ENCODE data around the gene PRG3.
"Not testable (repeated sequence)": the region's sequence is repeated elsewhere in the genome, so short reads cannot be mapped to it uniquely, and the experiment has no call there.

PRG3 gene

DNA sequence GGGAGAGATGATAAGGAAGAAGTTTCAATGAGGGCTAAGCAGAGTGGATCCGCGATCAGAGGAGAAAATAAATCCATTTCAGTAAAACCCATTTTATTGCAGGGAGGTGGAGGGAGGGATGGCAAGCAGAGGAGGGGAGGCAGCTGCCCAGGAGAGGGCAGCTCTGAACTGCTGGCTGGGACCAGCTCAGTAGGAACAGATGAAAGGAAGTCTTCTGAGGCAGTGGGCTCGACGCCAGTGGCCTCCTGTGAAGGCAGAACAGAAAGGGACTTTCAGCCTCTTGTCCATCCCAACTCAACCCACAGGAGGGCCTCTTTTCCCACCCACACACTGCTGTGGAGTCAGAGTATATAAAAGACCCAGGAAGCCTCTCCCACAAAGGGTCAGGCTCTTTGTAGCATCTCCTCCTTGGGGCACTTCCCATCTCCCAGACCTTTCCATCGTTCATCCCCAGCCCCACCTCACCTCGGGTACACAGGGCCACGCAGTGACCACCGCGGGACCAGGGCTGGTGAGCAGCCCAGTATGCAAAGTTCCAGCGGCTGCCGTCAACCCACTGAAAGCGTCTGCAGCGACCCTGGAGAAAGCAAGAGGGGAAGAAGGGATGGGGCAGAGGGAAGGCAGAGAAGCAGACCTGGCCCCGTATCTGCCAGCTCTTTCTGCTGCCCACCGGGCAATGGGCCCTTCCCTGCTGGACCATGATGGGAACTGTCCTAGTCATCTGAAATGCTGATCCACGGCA is 6.5 kb upstream of the PRG3 start:
- FAIRE-seq = no peak

GRCh38 chr11:57386178-57386940 is 5.4 kb upstream of the PRG3 start:
- no peak for FAIRE-seq

DNA sequence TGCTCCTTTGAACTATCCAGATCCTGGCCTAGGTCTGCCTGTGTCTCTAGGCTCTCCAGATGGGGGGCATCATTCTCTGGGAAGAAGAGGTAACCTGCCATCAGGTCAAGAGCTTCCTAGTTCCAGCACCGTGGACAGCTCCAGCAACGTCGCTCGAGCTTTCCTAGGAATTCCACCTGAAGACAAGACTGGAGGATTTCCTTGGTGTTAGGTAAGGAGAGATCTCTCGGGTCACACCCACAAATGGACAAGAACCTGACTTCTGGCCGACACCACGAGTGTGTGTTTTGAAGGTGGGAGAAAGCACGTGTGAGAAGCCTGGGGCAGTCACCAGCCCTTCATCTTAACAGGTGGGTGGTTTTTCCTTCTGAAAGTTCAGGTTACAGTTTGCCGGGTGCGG is 1.2 kb downstream of the PRG3 start:
- FAIRE-seq = no peak

DNA sequence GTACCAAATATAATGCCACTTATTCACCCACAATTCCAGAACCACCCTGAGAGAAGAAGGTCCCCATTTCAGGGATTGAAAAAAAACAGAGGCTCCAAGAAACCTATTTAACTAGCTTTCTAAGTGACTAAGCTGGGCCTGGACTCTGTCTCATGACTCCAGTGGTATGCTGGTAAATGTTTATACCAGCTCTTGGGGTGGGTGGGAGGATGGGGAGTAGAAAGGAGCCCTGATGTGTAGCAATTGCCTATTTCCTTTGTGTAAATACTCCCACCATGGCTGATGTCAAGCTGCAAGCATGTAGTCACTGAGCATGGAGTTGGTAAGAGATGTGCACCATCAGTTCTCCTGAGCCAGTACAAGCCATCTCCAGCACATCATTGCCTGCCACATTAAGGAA is 2.8 kb downstream of the PRG3 start:
- no peak for FAIRE-seq

GRCh38 chr11:57377107-57377506 is 3.8 kb downstream of the PRG3 start:
- FAIRE-seq = no peak

DNA sequence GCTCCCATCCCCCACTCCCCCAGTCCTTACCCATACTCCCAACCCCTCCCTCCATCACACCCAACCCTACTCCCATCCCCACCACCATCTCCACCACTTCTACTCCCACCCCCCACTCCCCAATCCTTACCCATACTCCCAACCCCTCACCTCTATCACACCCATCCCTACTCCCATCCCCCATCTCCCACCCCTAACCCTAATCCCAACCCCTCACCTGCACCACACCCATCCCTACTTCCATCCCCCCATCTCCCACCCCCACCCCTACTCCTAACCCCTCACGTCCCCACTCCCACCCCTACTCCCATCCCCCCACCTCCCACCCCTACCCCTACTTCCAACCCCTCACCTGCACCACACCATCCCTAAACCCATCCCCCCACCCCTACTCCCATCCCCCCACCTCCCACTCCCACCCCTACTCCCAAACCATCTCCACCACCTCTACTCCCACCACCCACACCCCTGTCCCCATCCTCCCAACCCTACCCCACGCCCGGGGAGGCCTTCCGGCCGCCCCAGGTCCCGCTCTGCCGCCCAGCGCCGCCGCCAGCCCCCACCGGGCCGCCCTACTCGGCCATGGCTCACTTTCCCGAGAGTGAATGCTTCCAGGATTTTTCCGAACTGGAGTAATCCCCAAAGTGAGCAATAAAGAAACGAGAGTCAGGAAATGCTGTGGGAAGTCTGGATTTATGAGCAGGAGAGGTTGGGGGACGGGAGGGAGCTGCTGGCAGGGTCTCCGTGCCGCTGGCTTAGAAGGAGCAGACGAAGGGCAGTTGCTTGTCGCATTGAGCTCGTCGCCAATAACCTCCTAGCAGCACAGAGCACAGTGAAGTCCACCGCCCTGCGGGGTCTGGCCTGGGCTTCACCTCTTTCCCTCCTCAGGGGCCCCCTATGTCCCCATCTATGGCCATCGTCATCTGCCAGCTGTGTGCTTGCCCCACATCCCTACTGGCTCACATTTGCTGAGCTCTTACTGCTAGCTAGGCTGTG is 4.6 kb downstream of the PRG3 start:
- FAIRE-seq = no peak

GRCh38 chr11:57375490-57375889 is 5.5 kb downstream of the PRG3 start:
- FAIRE-seq = no peak

- FAIRE-seq = no peak
Measured at GRCh38 chr11:57374966-57375365, 6.0 kb downstream of the PRG3 start.

DNA sequence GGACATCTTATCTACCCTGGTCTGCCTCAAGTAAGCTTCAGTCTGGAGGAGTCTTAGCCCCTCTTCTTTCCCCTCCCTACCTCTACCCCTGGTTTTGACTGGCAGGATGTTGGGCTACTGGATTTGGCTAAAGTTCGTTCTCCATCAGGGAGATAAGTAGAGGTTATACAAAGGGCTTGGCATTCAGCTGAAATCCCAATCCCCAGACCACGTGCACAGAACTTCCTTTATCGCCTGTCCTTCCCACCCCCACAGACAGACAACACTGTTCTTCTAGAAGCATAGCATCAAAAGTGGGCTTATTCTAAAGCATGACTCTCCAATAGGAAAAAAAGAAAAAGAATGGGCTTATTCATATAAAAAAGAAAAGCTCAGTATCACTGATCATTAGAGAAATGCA is 7.8 kb downstream of the PRG3 start:
- FAIRE-seq = no peak

DNA sequence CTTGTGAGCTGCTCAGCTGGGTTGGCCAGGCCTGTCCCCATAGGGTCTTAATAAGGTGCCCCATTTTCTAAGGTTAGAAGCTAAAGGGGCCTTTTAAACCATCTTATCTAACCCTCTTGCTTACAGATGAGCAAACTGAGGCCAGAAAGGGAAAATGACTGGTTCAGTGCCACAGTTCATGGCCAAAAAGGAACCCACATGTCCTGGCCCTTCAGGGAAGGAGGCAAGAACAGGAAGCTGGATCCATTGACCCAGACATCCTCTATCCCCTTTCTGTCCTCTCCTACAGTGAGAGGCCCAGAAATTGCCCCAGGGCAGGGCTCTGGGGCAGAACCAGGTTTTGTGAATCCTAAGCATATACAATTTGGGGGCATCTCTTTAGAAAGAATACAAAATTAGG is 10.0 kb downstream of the PRG3 start:
- no peak for FAIRE-seq

- no peak for FAIRE-seq
Measured at GRCh38 chr11:57370251-57370650, 10.7 kb downstream of the PRG3 start.

DNA sequence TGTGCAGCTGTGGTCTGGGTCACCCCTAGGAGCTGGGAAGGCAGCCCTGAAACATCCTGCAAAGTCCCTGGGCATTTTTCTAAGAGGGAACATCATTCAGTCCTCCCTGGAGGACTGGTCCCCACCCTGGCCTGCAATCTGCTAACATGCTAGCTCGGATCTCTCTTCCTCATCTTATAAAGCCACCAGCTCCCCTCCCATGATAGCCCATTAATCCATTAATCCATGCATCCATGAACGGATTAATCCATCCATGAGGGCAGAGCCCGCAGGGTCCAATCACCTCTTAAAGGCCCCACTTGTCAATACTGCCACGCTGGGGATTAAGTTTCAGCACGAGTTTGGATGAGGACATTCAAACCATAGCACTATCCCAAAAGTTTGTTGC is 12.1 kb downstream of the PRG3 start:
- FAIRE-seq = no peak

GRCh38 chr11:57368106-57368844 is 12.7 kb downstream of the PRG3 start:
- FAIRE-seq = no peak

DNA sequence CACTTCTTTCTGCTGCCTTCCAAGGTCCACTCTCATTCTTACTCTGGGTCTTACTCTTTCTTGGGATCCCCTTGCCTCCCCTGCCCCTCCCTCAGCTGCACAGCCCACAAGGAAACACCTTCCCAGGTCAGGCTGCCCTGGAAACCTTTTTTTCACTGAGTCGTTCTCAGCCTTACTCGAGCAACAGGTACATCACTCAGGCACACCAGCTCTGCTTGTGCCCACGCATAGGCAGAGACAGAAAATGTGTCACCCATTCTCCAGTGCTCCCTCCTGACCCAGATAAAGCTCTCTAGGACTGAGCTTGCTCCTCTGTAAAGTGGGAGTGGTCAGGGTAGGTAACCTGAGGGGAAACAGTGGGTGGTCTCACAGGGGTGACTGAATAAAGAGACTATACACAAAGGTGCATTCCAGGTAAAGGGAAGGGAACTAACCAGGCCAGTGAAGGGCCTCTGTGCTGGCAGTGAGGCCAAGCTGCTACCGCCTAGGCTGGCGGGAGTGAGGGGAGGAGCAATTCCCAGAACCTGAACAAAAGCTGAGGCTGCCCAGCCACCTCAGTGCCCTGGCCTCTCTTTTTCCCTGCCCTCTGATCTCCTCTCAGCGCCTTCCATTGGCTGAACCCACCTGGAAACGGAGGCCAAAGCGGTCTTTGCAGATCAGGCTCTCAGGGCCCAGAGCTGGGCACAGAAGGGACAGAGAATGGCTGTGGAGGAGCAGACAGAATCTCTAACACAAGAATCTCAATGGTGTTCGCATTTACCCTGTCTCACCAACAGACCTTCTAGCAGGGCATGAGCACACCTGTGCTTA is 15.9 kb downstream of the PRG3 start:
- no peak for FAIRE-seq

- FAIRE-seq = no peak
Measured at GRCh38 chr11:57363131-57364080, 17.5 kb downstream of the PRG3 start.

DNA sequence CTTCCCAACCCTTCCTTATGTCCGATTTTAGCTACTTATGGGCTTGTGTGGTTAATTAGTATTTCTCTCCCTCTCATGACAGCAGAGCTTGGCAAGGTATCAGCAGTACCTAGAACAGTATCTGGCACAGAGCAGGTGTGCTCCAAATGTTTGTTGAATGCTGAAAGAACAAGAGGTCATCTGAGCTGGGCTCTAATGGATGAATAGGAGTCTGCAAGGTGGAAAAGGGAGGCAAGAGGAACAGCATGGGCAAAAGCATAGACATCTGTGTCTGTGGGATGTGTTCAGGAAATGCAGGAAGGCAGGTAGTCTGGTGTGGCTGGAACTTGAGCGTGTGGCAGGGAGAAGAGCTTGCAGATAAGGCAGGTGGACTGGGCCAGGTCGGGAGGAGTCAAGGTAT is 19.0 kb downstream of the PRG3 start:
- no peak for FAIRE-seq

DNA sequence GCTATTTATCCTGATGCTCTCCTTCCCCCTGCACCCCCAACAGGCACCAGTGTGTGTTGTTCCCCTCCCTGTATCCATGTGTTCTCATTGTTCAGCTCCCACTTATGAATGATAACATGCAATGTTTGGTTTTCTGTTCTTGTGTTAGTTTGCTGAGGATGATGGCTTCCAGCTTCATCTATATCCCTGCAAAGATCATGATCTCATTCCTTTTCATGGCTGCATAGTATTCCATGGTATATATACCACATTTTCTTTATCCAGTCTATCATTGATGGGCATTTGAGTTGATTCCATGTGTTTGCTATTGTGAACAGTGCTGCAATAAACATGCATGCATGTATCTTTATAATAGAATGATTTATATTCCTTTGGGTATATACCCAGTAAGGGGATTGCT is 19.5 kb downstream of the PRG3 start:
- FAIRE-seq = not testable (repeated sequence)

DNA sequence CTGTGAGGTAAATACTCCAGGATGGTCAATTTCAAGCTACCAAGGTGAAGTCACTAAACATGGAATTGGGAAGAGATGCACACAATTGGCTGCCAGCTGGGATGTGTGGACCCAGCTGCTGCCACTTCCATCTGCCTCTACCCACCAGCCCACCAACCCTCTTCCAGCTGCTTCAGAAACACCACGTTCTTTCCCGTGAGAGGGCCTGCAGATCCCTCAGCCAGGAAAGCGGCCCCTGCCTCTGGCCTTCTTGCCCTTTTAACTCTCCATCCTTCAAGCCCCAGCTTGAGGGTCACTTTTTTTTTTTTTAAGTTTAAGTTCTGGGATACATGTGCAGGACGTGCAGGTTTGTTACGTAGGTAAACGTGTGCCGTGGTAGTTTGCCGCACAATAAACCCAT is 20.0 kb downstream of the PRG3 start:
- no peak for FAIRE-seq

- no peak for FAIRE-seq
Measured at GRCh38 chr11:57359896-57360690, 20.9 kb downstream of the PRG3 start.

GRCh38 chr11:57359396-57359795 is 21.6 kb downstream of the PRG3 start:
- no peak for FAIRE-seq
